CD4-positive, alpha-beta memory T cell (primary cell): Measurements from ENCODE around the gene EXOC6B. TPM values are rescaled to one million over a fixed set of nuclear protein-coding genes. Genes with fewer than 3 reads are reported as not detected.

Source experiments
- CTCF ChIA-PET: fragments of 350-600 bp; sonication (Branson Sonifier 250); formaldehyde crosslinking; loops from one replicate; lab custom pipeline; 2021; ENCODE audit warnings: inconsistent platforms; ENCODE audit not compliant: partially characterized antibody; lab: Charles Lee
- POLR2A ChIA-PET: fragments of 350-600 bp; sonication (Branson Sonifier 250); formaldehyde crosslinking; loops from one replicate; lab custom pipeline; 2021; ENCODE audit not compliant: partially characterized antibody; lab: Charles Lee
- DNase-seq, 5 donors: peaks; one replicate each; pipeline versions ENCODE4 v3.0.0 to v3.0.0-alpha.2; 2020 to 2022; ENCODE audit warnings: mixed read lengths in 1 of 5
- H3K27ac ChIP-seq: one replicate; pipeline ENCODE4 v1.7.0; 2013; ENCODE audit warnings: low read depth, low read length
- H3K27me3 ChIP-seq: 2 replicates; pipeline ENCODE4 v1.7.0; 2013; ENCODE audit warnings: mild to moderate bottlenecking, low read length, moderate library complexity; ENCODE audit not compliant: insufficient read depth
- H3K36me3 ChIP-seq: 2 replicates; pipeline ENCODE4 v1.7.0; 2013; ENCODE audit warnings: mild to moderate bottlenecking, low read length, moderate library complexity; ENCODE audit not compliant: insufficient read depth
- H3K4me1 ChIP-seq: 2 replicates; pipeline ENCODE4 v1.7.0; 2013; ENCODE audit warnings: mild to moderate bottlenecking, low read length, moderate library complexity; ENCODE audit not compliant: insufficient read depth
- H3K4me3 ChIP-seq, 2 donors: one replicate each; pipeline ENCODE4 v1.7.0; 2013; ENCODE audit warnings: low read length in 2 of 2, mild to moderate bottlenecking in 1 of 2
- H3K9me3 ChIP-seq, 2 donors: one replicate each; pipeline ENCODE4 v1.7.0; 2013; ENCODE audit warnings: low read length in 2 of 2, control low read depth in 1 of 2; ENCODE audit not compliant: control insufficient read depth in 1 of 2
- H3K27ac Mint-ChIP-seq, 7 donors: one replicate each; pipeline ENCODE4 v1.8.0; 2020 to 2021; ENCODE audit warnings: mixed read lengths in 7 of 7, mild to moderate bottlenecking in 6 of 7, inconsistent platforms in 3 of 7, moderate library complexity in 3 of 7
- H3K27me3 Mint-ChIP-seq, 2 donors: one replicate each; pipeline ENCODE4 v1.8.0; 2020 to 2021; ENCODE audit warnings: mixed read lengths in 2 of 2
- H3K36me3 Mint-ChIP-seq, 2 donors: one replicate each; pipeline ENCODE4 v1.8.0; 2020 to 2021; ENCODE audit warnings: mixed read lengths in 2 of 2, inconsistent platforms in 1 of 2, mild to moderate bottlenecking in 1 of 2
- H3K4me1 Mint-ChIP-seq, 4 donors: one replicate each; pipeline ENCODE4 v1.8.0; 2020 to 2021; ENCODE audit warnings: mixed read lengths in 4 of 4, mild to moderate bottlenecking in 1 of 4
- H3K4me3 Mint-ChIP-seq, 8 donors: one replicate each; pipeline ENCODE4 v1.8.0; 2020 to 2021; ENCODE audit warnings: mixed read lengths in 8 of 8, mild to moderate bottlenecking in 7 of 8, moderate library complexity in 6 of 8, inconsistent platforms in 3 of 8
- H3K9me3 Mint-ChIP-seq, 8 donors: one replicate each; pipeline ENCODE4 v1.8.0; 2020 to 2021; ENCODE audit warnings: mixed read lengths in 8 of 8, mild to moderate bottlenecking in 5 of 8, inconsistent platforms in 3 of 8, moderate library complexity in 1 of 8
- intact Hi-C: fragments of 100-400 bp; cut with micrococcal nuclease; formaldehyde crosslinking; loops from one replicate; pipeline ENCODE4 v1.15.1; 2023
- polyA plus RNA-seq, 2 donors: library from polyadenylated mRNA; unstranded; fragments of 300-500 nt; fragmentation: Illumina TruSeq; gene quantifications; one replicate each; pipeline ENCODE4 v1.2.3, GENCODE V29; 2021
- total RNA-seq, 2 experiments: library from RNA; stranded (reverse); gene quantifications; one replicate each; pipeline ENCODE4 v1.2.3, GENCODE V29; 2021

EXOC6B gene
- total and polyA plus RNA-seq, 4 experiments from 2014 or later: 1.3 to 19.8 (median 10.7) TPM

DNA sequence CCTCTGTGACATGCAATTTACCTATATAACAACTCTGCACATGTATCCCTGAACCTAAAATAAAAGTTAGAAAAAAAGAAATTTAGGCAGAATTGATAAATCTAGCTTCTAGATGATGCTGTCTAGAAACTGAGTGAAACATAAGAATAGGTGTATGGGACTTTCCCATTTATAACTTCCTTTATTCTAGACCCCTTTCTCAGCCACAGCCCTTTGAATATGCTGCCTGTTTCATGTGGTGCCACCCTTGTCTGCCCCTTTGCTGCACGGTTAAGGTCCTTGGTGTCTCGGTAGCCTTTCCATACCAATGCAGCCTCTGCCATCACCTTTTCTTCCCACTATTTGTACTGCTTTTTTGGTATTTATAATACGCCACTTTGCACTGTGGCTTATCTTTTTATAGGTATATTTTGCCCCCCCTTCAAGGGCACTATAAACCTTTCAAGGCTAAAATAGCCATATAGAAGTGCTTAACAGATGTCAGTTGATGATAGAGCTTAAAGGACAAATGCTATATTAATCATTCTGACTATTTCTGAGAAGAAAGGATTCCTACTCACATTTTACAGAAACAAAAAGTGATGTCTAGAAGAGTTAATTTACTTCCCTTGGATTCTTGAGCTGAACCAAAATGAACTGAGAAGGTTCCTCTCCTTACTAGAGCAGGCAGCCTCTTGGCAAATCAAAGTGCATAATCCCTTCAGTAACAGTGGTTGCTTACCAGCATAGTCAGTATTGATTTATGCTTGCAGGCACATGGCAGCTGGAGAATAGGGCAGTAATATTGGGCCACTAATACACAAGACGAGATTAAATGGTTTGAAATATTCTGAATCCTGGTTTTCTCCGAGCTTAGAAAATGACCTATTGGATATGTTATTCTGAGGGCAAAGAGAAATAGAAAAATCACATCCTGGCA is 590.1 kb downstream of the EXOC6B start:
- H3K27ac ChIP-seq: no peak overlapping the region
- no peaks in the 10 kb centered on the region for H3K9me3 ChIP-seq
- CTCF ChIA-PET: no interaction called here
- Mint-ChIP-seq H3K36me3 (peaks cover 0 to 3% of the 10 kb centered on the region in 2 donors), H3K4me1 (peaks cover 0 to under 1% (median 0%) of the 10 kb centered on the region in 4 donors), H3K9me3 (peaks cover 0 to 3% (median 0%) of the 10 kb centered on the region in 8 donors), H3K27me3 (no peaks in the 10 kb centered on the region), H3K27ac (no peak overlapping the region), H3K4me3 (no peak overlapping the region)
- intact Hi-C loops: no loop called here
- H3K27me3 ChIP-seq: no peaks in the 10 kb centered on the region
- POLR2A ChIA-PET: no interaction called here
- H3K4me1 ChIP-seq: no peaks in the 10 kb centered on the region
- H3K36me3 ChIP-seq: no peaks in the 10 kb centered on the region
- H3K4me3 ChIP-seq: no peak overlapping the region
- no peak for DNase-seq

DNA sequence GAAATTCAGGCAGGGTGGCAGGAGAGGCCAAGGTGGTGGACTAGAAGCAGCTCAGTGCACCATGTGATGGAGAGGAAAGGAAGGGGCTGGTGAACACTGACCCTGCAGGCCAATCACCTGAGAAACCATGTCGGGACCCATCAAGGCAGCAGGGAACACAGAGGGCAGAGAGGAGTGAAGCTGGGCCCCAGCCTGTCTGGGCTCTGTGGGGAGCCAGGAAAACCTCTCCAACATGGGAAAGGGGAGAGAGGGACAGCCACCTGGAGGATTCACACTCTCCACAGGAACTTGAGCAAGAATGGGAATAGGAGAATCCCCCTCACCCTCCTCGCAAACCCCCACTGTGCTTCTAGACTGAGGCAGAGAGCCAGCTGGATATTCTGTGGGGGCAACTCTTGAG is 592.6 kb downstream of the EXOC6B start:
- no peak overlapping the region for H3K27ac Mint-ChIP-seq
- H3K4me3 Mint-ChIP-seq: no peak overlapping the region
- no peaks in the 10 kb centered on the region for H3K4me1 ChIP-seq
- no peak overlapping the region for H3K27ac ChIP-seq
- CTCF ChIA-PET: no interaction called here
- H3K9me3 Mint-ChIP-seq: peaks cover 0 to 9% (median 3%) of the 10 kb centered on the region in 8 donors
- no peaks in the 10 kb centered on the region for H3K27me3 Mint-ChIP-seq
- H3K9me3 ChIP-seq: no peaks in the 10 kb centered on the region
- POLR2A ChIA-PET: no interaction called here
- peak in 1 of 5 donors; percentile 23 for DNase-seq
- no peaks in the 10 kb centered on the region for H3K27me3 ChIP-seq
- peaks cover 3 to 12% of the 10 kb centered on the region in 2 donors for H3K36me3 Mint-ChIP-seq
- H3K36me3 ChIP-seq: no peaks in the 10 kb centered on the region
- H3K4me1 Mint-ChIP-seq: no peaks in the 10 kb centered on the region
- intact Hi-C loops: no loop called here
- no peak overlapping the region for H3K4me3 ChIP-seq

DNA sequence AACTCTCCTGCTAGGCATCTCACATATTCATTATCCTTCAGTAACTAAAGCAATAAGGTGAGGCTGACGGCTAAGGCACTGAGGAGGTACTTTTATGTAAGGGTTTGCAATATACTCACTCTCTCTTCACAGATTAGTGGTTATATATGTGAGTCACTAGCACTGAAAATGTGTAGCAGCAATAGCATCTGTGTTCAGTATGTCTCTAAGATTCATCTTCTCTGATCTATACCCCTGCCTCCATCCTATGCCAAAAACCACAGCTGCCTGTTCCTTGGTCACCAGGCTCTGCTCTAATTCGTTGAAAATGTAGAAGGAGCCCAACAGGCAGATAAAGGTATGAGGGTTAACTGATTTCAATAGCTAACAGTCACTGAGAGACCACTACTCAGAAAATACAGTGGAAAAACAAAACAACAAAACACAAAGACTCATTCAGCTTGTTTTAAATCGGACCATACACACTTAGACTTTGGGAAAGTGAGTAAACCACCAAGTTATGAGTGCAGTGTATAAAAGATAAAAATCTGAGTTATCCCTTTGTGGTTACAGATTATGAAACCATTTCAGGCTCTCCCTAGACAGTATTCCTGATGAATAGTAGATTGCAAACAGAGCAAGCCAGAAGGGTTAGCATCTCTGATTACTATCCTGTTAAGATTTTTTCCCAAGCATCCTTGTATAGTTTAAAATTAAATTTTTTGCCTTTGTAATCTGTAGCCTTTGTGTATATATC is 602.8 kb downstream of the EXOC6B start:
- no peaks in the 10 kb centered on the region for H3K4me1 ChIP-seq
- intact Hi-C loops: no loop called here
- H3K4me3 Mint-ChIP-seq: no peak overlapping the region
- POLR2A ChIA-PET: no interaction called here
- no peak overlapping the region for H3K27ac Mint-ChIP-seq
- no peaks in the 10 kb centered on the region for H3K4me1 Mint-ChIP-seq
- H3K27me3 ChIP-seq: no peaks in the 10 kb centered on the region
- no peak overlapping the region for H3K27ac ChIP-seq
- DNase-seq: no peak
- CTCF ChIA-PET: no interaction called here
- no peaks in the 10 kb centered on the region for H3K36me3 ChIP-seq
- H3K27me3 Mint-ChIP-seq: no peaks in the 10 kb centered on the region
- no peak overlapping the region for H3K4me3 ChIP-seq
- peaks cover 0 to 4% (median 1%) of the 10 kb centered on the region in 8 donors for H3K9me3 Mint-ChIP-seq
- H3K36me3 Mint-ChIP-seq: peaks cover 0 to 4% of the 10 kb centered on the region in 2 donors
- no peaks in the 10 kb centered on the region for H3K9me3 ChIP-seq

- H3K4me3 Mint-ChIP-seq: no peak overlapping the region
- ChIA-PET POLR2A (no interaction called here), CTCF (no interaction called here)
- Histone ChIP-seq H3K27me3 (no peaks in the 10 kb centered on the region), H3K27ac (no peak overlapping the region), H3K4me1 (no peaks in the 10 kb centered on the region), H3K9me3 (no peaks in the 10 kb centered on the region), H3K4me3 (no peak overlapping the region), H3K36me3 (no peaks in the 10 kb centered on the region)
- intact Hi-C loops: no loop called here
- DNase-seq: no peak
- peaks cover 0 to 3% of the 10 kb centered on the region in 2 donors for H3K36me3 Mint-ChIP-seq
- H3K4me1 Mint-ChIP-seq: no peaks in the 10 kb centered on the region
- H3K9me3 Mint-ChIP-seq: no peaks in the 10 kb centered on the region
- H3K27me3 Mint-ChIP-seq: no peaks in the 10 kb centered on the region
- H3K27ac Mint-ChIP-seq: no peak overlapping the region
Observed at GRCh38 chr2:72220170-72220569, 605.7 kb downstream of the EXOC6B start.

GRCh38 chr2:72214429-72215143 is 611.2 kb downstream of the EXOC6B start:
- Histone ChIP-seq H3K27ac (no peak overlapping the region), H3K9me3 (no peaks in the 10 kb centered on the region), H3K27me3 (no peaks in the 10 kb centered on the region), H3K4me3 (no peak overlapping the region), H3K4me1 (no peaks in the 10 kb centered on the region), H3K36me3 (no peaks in the 10 kb centered on the region)
- Mint-ChIP-seq H3K4me1 (no peaks in the 10 kb centered on the region), H3K27ac (no peak overlapping the region), H3K9me3 (no peaks in the 10 kb centered on the region), H3K27me3 (no peaks in the 10 kb centered on the region), H3K36me3 (peaks cover 0 to 9% of the 10 kb centered on the region in 2 donors), H3K4me3 (no peak overlapping the region)
- ChIA-PET POLR2A (no interaction called here), CTCF (no interaction called here)
- intact Hi-C loops: no loop called here
- DNase-seq: no peak

- no peak for DNase-seq
- H3K9me3 ChIP-seq: no peaks in the 10 kb centered on the region
- no peaks in the 10 kb centered on the region for H3K36me3 ChIP-seq
- no peaks in the 10 kb centered on the region for H3K4me1 Mint-ChIP-seq
- intact Hi-C loops: no loop called here
- H3K27me3 Mint-ChIP-seq: no peaks in the 10 kb centered on the region
- peaks cover 0 to 9% of the 10 kb centered on the region in 2 donors for H3K36me3 Mint-ChIP-seq
- CTCF ChIA-PET: no interaction called here
- H3K27me3 ChIP-seq: no peaks in the 10 kb centered on the region
- H3K4me3 Mint-ChIP-seq: no peak overlapping the region
- no peak overlapping the region for H3K27ac ChIP-seq
- H3K27ac Mint-ChIP-seq: no peak overlapping the region
- no peaks in the 10 kb centered on the region for H3K4me1 ChIP-seq
- POLR2A ChIA-PET: no interaction called here
- no peaks in the 10 kb centered on the region for H3K9me3 Mint-ChIP-seq
- no peak overlapping the region for H3K4me3 ChIP-seq
Observed at GRCh38 chr2:72212486-72212855, 613.4 kb downstream of the EXOC6B start.
